Neuronal stem cell (in vitro differentiated cells): ENCODE data around the gene EPB41L2.
"Not testable (repeated sequence)": the region's sequence is repeated elsewhere in the genome, so short reads cannot be mapped to it uniquely, and the experiment has no call there.

Source experiments
- DNase-seq: peaks from one replicate; pipeline ENCODE4 v3.0.0-alpha.2; 2013; ENCODE audit warnings: low spot score
- H2AFZ ChIP-seq: one replicate; pipeline ENCODE4 v1.6.1; 2013; ENCODE audit warnings: mild to moderate bottlenecking, low read length, inconsistent platforms
- H2AK5ac ChIP-seq: 2 replicates; pipeline ENCODE4 v1.6.1; 2013; ENCODE audit warnings: low read depth, mild to moderate bottlenecking, inconsistent platforms, low read length, moderate library complexity, mixed read lengths
- H2BK120ac ChIP-seq: 2 replicates; pipeline ENCODE4 v1.6.1; 2013; ENCODE audit warnings: low read depth, mild to moderate bottlenecking, inconsistent platforms, low read length, moderate library complexity, mixed read lengths
- H2BK12ac ChIP-seq: one replicate; pipeline ENCODE4 v1.6.1; 2013; ENCODE audit warnings: low read length, inconsistent platforms
- H2BK15ac ChIP-seq: 2 replicates; pipeline ENCODE4 v1.6.1; 2013; ENCODE audit warnings: mild to moderate bottlenecking, low read length, inconsistent platforms, mixed read lengths
- H2BK5ac ChIP-seq: one replicate; pipeline ENCODE4 v1.6.1; 2013; ENCODE audit warnings: inconsistent platforms, mild to moderate bottlenecking, low read length, moderate library complexity
- H3K14ac ChIP-seq: one replicate; pipeline ENCODE4 v1.6.1; 2013; ENCODE audit warnings: low read length, inconsistent platforms
- H3K18ac ChIP-seq: 2 replicates; pipeline ENCODE4 v1.6.1; 2013; ENCODE audit warnings: low read length, inconsistent platforms
- H3K23ac ChIP-seq: 2 replicates; pipeline ENCODE4 v1.6.1; 2013; ENCODE audit warnings: low read depth, mild to moderate bottlenecking, mixed read lengths, low read length, inconsistent platforms; ENCODE audit not compliant: poor library complexity
- H3K27ac ChIP-seq: replicated peaks from 3 replicates; pipeline ENCODE4 v1.5.1; 2013; ENCODE audit warnings: low read length, inconsistent platforms
- H3K27me3 ChIP-seq, 3 experiments: 2 replicates each; pipeline ENCODE4 v1.6.1; 2013; ENCODE audit warnings: low read length in 3 of 3, mild to moderate bottlenecking in 2 of 3, inconsistent platforms in 1 of 3, low read depth in 1 of 3, mixed read lengths in 1 of 3, moderate library complexity in 1 of 3; ENCODE audit not compliant: control insufficient read depth in 3 of 3, insufficient read depth in 3 of 3
- H3K36me3 ChIP-seq, 2 donors: replicated peaks in 1 of 2; 2 replicates each; pipeline ENCODE4 v1.6.1; 2013; ENCODE audit warnings: low read length in 2 of 2; ENCODE audit not compliant: control insufficient read depth in 2 of 2, insufficient read depth in 2 of 2
- H3K4ac ChIP-seq: 2 replicates; pipeline ENCODE4 v1.6.1; 2013; ENCODE audit warnings: inconsistent platforms, mild to moderate bottlenecking, low read length, moderate library complexity
- H3K4me1 ChIP-seq, 2 donors: 1 replicate in 1 of 2; 2 replicates in 1 of 2; pipeline ENCODE4 v1.6.1; 2013; ENCODE audit warnings: low read length in 2 of 2, low read depth in 1 of 2; ENCODE audit not compliant: control insufficient read depth in 2 of 2, insufficient read depth in 1 of 2
- H3K4me2 ChIP-seq: one replicate; pipeline ENCODE4 v1.6.1; 2013; ENCODE audit warnings: mild to moderate bottlenecking, low read length, inconsistent platforms; ENCODE audit not compliant: insufficient read depth, poor library complexity, severe bottlenecking
- H3K4me3 ChIP-seq, 2 donors: 2 replicates each; pipeline ENCODE4 v1.5.1; 2013; ENCODE audit warnings: low read length in 2 of 2, mild to moderate bottlenecking in 2 of 2, inconsistent platforms in 1 of 2, moderate library complexity in 1 of 2
- H3K79me1 ChIP-seq: one replicate; pipeline ENCODE4 v1.6.1; 2013; ENCODE audit warnings: low read depth, mild to moderate bottlenecking, inconsistent platforms, low read length, moderate library complexity
- H3K9ac ChIP-seq: one replicate; pipeline ENCODE4 v1.6.1; 2013; ENCODE audit warnings: mild to moderate bottlenecking, low read depth, low read length, inconsistent platforms; ENCODE audit not compliant: poor library complexity
- H3K9me3 ChIP-seq, 2 donors: replicated peaks in 1 of 2; 2 replicates each; pipeline versions ENCODE3 to v1.6.1; 2013; ENCODE audit warnings: low read length in 2 of 2, mild to moderate bottlenecking in 2 of 2, inconsistent platforms in 1 of 2, low read depth in 1 of 2, mixed read lengths in 1 of 2, moderate library complexity in 1 of 2; ENCODE audit not compliant: control insufficient read depth in 2 of 2, insufficient read depth in 1 of 2
- H4K8ac ChIP-seq: one replicate; pipeline ENCODE4 v1.6.1; 2013; ENCODE audit warnings: low read depth, mild to moderate bottlenecking, inconsistent platforms, low read length, moderate library complexity
- H4K91ac ChIP-seq: one replicate; pipeline ENCODE4 v1.6.1; 2013; ENCODE audit warnings: low read length, low read depth, mild to moderate bottlenecking, inconsistent platforms; ENCODE audit not compliant: poor library complexity
- WGBS, 2 donors: extraction: QIAGEN DNeasy Blood & Tissue Kit; methylation state at CpG; one replicate each; pipeline ENCODE4 v1.1.7; 2013; ENCODE audit warnings: missing lambda C conversion rate in 2 of 2, mixed read lengths in 1 of 2; ENCODE audit not compliant: insufficient read length in 2 of 2, insufficient replicate concordance in 1 of 2; ENCODE audit errors: extremely low coverage in 2 of 2; 5-methylcytosine and 5-hydroxymethylcytosine counted together

EPB41L2 gene

GRCh38 chr6:130994319-130995097, 68.5 kb downstream of the EPB41L2 start:
- Histone ChIP-seq H3K4me3 (no peak overlapping the region), H3K4ac (no peak overlapping the region), H2BK5ac (no peak overlapping the region), H3K27me3 (no peaks in the 10 kb centered on the region), H3K14ac (no peak overlapping the region), H3K4me1 (peaks cover 7 to 11% of the 10 kb centered on the region in 2 donors), H4K8ac (no peak overlapping the region), H3K9ac (no peak overlapping the region), H3K23ac (no peak overlapping the region), H3K4me2 (no peak overlapping the region), H2AFZ (no peak overlapping the region), H3K9me3 (peaks cover 0 to 4% of the 10 kb centered on the region in 2 donors), H3K79me1 (no peaks in the 10 kb centered on the region), H2BK120ac (no peak overlapping the region), H4K91ac (no peak overlapping the region), H2AK5ac (no peak overlapping the region), H3K27ac (no peak overlapping the region), H3K36me3 (no peaks in the 10 kb centered on the region), H2BK12ac (no peak overlapping the region), H2BK15ac (no peak overlapping the region), H3K18ac (no peak overlapping the region)
- DNase-seq = no peak
- no CpG with 5 or more reads among the region's 10 CpGs for WGBS, 2 donors

GRCh38 chr6:130993292-130993765, 69.7 kb downstream of the EPB41L2 start:
- Histone ChIP-seq H3K14ac (no peak overlapping the region), H3K4me1 (peaks cover 4 to 11% of the 10 kb centered on the region in 2 donors), H3K4me2 (no peak overlapping the region), H4K8ac (no peak overlapping the region), H3K4ac (no peak overlapping the region), H2AK5ac (no peak overlapping the region), H3K18ac (no peak overlapping the region), H3K36me3 (no peaks in the 10 kb centered on the region), H2AFZ (no peak overlapping the region), H2BK120ac (no peak overlapping the region), H3K9ac (no peak overlapping the region), H4K91ac (no peak overlapping the region), H3K4me3 (no peak overlapping the region), H3K9me3 (peaks cover 0 to 4% of the 10 kb centered on the region in 2 donors), H3K27me3 (no peaks in the 10 kb centered on the region), H3K79me1 (no peaks in the 10 kb centered on the region), H3K23ac (no peak overlapping the region), H2BK12ac (no peak overlapping the region), H3K27ac (no peak overlapping the region), H2BK15ac (no peak overlapping the region), H2BK5ac (no peak overlapping the region)
- WGBS, 2 donors = no CpG with 5 or more reads among the region's 11 CpGs
- DNase-seq = no peak

- no peak overlapping the region for H4K91ac ChIP-seq
- no peak overlapping the region for H2BK15ac ChIP-seq
- H4K8ac ChIP-seq = no peak overlapping the region
- H3K79me1 ChIP-seq = no peaks in the 10 kb centered on the region
- no peak overlapping the region for H2AFZ ChIP-seq
- H3K4me3 ChIP-seq = no peak overlapping the region
- H3K36me3 ChIP-seq = no peaks in the 10 kb centered on the region
- DNase-seq = no peak
- H3K14ac ChIP-seq = no peak overlapping the region
- peaks cover 0 to 4% of the 10 kb centered on the region in 2 donors for H3K9me3 ChIP-seq
- H3K27me3 ChIP-seq = no peaks in the 10 kb centered on the region
- no peak overlapping the region for H3K4me2 ChIP-seq
- H3K4me1 ChIP-seq = no peaks in the 10 kb centered on the region
- no peak overlapping the region for H2BK5ac ChIP-seq
- H2BK120ac ChIP-seq = no peak overlapping the region
- no peak overlapping the region for H3K27ac ChIP-seq
- H3K4ac ChIP-seq = no peak overlapping the region
- WGBS, 2 donors = 100% methylated on average over 3 of the region's 6 CpGs; no CpG with 5 or more reads in 1 of the 2 donors
- H2AK5ac ChIP-seq = no peak overlapping the region
- H3K23ac ChIP-seq = no peak overlapping the region
- H3K18ac ChIP-seq = no peak overlapping the region
- no peak overlapping the region for H2BK12ac ChIP-seq
- H3K9ac ChIP-seq = no peak overlapping the region
Observed at GRCh38 chr6:130991422-130992137, 71.5 kb downstream of the EPB41L2 start.

- not testable (repeated sequence) for H3K27ac ChIP-seq, H2AK5ac ChIP-seq, H3K4me2 ChIP-seq, H2BK12ac ChIP-seq, H2BK5ac ChIP-seq, H3K23ac ChIP-seq, H2BK120ac ChIP-seq, H2BK15ac ChIP-seq, H3K9ac ChIP-seq, H3K4me3 ChIP-seq, DNase-seq, H4K8ac ChIP-seq, H2AFZ ChIP-seq, H3K36me3 ChIP-seq, H4K91ac ChIP-seq, H3K27me3 ChIP-seq, H3K18ac ChIP-seq, H3K4ac ChIP-seq, H3K14ac ChIP-seq, H3K79me1 ChIP-seq, H3K4me1 ChIP-seq
- H3K9me3 ChIP-seq = peaks cover 0 to 13% of the 10 kb centered on the region in 2 donors
- no CpG with 5 or more reads among the region's 5 CpGs for WGBS, 2 donors
Observed at GRCh38 chr6:130987539-130987938, 75.5 kb downstream of the EPB41L2 start.
